ENCODE results near the gene FAU. TPM values are rescaled to one million over a fixed set of nuclear protein-coding genes. Genes with fewer than 3 reads are reported as not detected.
A peak's percentile ranks its signal among the peaks of the same experiment; 100 is the strongest.

FAU gene
- total and polyA plus RNA-seq, 9 of the 15 experiments (the other 6 are each of a cell fraction or from before 2014, with no cell fraction given): 433 to 1,827 (median 942) TPM

DNA sequence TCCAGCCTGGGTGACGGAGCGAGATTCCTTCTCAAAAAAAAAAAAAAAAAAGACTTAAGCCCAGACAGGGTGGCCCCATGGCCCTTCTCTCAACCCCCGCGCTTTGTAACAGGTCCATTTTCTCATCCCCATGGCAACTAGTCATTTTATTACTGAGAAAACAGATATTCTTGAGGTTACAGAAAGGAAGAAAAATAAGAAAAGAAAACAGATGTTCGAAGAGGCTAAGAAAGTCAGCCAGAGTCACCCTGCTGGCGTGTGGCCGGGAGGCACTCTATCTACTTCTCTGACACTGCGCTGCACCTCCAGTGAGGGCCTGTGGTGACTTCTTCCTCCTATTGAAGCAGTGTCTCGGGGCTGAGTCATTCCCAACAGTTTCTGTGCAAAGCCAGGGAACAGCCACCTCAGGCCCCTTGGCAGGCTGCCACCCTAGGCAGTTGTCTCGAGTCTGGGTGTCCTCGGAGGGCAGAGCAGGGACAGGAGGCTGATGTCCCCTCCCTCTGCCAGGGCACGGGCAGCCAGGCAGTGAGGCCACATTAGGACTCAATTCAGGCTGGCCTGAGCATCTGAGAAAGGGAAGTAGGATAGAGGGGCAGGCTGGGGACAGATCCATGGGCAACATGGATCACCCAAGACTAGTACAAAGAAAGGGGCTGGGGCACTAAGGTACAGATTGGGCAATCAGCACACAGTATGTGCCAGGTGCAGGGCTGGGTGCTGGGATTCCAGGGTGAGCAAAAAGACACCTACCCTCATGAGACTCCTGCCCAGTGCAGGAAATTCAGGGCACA is 28.8 kb upstream of the FAU start (continued):
- TF ChIP-seq CBX5 (IDR thresholded peaks at IDR 0.05; ENCODE audit: borderline replicate concordance, low read depth) (no peak), HDAC1 (IDR thresholded peaks at IDR 0.05) (peak in 1 of 2 experiments; percentile 40; a peak in 1 of 4 replicates), CREM (IDR thresholded peaks at IDR 0.05; ENCODE audit: low read depth) (peak; percentile 62; the same call in 1 of the 2 replicates), ZNF785 (CRISPR knock-in tag; IDR thresholded peaks at IDR 0.05) (no peak), KAT8 (IDR thresholded peaks at IDR 0.05; ENCODE audit: low read depth) (no peak), ZNF263 (CRISPR knock-in tag; IDR thresholded peaks at IDR 0.05; ENCODE audit: borderline replicate concordance) (no peak), BACH1 (tag; IDR thresholded peaks at IDR 0.05) (no peak; the same call in 1 of the 2 replicates), TBL1XR1 (IDR thresholded peaks at IDR 0.05; ENCODE audit: low read length in 2 of 2) (no peak; a peak in 1 of 4 replicates), GABPA (tag; conservative IDR thresholded peaks at IDR 0.05; ENCODE audit: low read depth) (peak; percentile 35; the same call in 1 of the 2 replicates), ZNF140 (CRISPR knock-in tag; IDR thresholded peaks at IDR 0.05) (no peak), ZNF384 (IDR thresholded peaks at IDR 0.05; ENCODE audit: low read depth, low read length) (peak; percentile 70), TRIM24 (IDR thresholded peaks at IDR 0.05) (no peak), ARID1B (IDR thresholded peaks at IDR 0.05) (peak; percentile 74), RFX5 (IDR thresholded peaks at IDR 0.05; ENCODE audit: low read depth, low read length) (no peak), SP2 (IDR thresholded peaks at IDR 0.05; ENCODE audit: extremely low read depth, low read depth, low read length, poor library complexity, severe bottlenecking) (no peak), MECOM (CRISPR knock-in tag; IDR thresholded peaks at IDR 0.05) (no peak), KLF1 (tag; IDR thresholded peaks at IDR 0.05) (no peak), GTF2F1 (IDR thresholded peaks at IDR 0.05; ENCODE audit: low read depth, low read length) (no peak), TFAM (CRISPR knock-in tag; conservative IDR thresholded peaks at IDR 0.05) (no peak)
- TF ChIP-seq, protein P1, sequence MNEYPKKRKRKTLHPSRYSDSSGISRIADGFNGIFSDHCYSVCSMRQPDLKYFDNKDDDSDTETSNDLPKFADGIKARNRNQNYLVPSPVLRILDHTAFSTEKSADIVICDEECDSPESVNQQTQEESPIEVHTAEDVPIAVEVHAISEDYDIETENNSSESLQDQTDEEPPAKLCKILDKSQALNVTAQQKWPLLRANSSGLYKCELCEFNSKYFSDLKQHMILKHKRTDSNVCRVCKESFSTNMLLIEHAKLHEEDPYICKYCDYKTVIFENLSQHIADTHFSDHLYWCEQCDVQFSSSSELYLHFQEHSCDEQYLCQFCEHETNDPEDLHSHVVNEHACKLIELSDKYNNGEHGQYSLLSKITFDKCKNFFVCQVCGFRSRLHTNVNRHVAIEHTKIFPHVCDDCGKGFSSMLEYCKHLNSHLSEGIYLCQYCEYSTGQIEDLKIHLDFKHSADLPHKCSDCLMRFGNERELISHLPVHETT (CRISPR knock-in tag; conservative IDR thresholded peaks at IDR 0.05 in 1 of 2, IDR thresholded peaks at IDR 0.05 in 1 of 2): peak in 1 of 2 experiments; percentile 71; a peak in 2 of 4 replicates
- TF ChIP-seq, protein P2, sequence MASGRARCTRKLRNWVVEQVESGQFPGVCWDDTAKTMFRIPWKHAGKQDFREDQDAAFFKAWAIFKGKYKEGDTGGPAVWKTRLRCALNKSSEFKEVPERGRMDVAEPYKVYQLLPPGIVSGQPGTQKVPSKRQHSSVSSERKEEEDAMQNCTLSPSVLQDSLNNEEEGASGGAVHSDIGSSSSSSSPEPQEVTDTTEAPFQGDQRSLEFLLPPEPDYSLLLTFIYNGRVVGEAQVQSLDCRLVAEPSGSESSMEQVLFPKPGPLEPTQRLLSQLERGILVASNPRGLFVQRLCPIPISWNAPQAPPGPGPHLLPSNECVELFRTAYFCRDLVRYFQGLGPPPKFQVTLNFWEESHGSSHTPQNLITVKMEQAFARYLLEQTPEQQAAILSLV (tag; IDR thresholded peaks at IDR 0.05): no peak
- TF ChIP-seq, protein P3, sequence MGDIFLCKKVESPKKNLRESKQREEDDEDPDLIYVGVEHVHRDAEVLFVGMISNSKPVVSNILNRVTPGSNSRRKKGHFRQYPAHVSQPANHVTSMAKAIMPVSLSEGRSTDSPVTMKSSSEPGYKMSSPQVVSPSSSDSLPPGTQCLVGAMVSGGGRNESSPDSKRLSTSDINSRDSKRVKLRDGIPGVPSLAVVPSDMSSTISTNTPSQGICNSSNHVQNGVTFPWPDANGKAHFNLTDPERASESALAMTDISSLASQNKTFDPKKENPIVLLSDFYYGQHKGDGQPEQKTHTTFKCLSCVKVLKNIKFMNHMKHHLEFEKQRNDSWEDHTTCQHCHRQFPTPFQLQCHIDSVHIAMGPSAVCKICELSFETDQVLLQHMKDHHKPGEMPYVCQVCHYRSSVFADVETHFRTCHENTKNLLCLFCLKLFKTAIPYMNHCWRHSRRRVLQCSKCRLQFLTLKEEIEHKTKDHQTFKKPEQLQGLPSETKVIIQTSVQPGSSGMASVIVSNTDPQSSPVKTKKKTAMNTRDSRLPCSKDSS (IDR thresholded peaks at IDR 0.05; ENCODE audit: low read depth, partially characterized antibody): no peak
- TF ChIP-seq, protein P4, sequence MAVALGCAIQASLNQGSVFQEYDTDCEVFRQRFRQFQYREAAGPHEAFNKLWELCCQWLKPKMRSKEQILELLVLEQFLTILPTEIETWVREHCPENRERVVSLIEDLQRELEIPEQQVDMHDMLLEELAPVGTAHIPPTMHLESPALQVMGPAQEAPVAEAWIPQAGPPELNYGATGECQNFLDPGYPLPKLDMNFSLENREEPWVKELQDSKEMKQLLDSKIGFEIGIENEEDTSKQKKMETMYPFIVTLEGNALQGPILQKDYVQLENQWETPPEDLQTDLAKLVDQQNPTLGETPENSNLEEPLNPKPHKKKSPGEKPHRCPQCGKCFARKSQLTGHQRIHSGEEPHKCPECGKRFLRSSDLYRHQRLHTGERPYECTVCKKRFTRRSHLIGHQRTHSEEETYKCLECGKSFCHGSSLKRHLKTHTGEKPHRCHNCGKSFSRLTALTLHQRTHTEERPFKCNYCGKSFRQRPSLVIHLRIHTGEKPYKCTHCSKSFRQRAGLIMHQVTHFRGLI (CRISPR knock-in tag; IDR thresholded peaks at IDR 0.05): no peak
